Astrocyte of the cerebellum (primary cell): ENCODE results near the gene CLEC7A.

Experiments used
- DNase-seq: peaks from one replicate; pipeline ENCODE4 v3.0.0-alpha.2; 2011; ENCODE audit warnings: low read depth
- H3K4me3 ChIP-seq: 2 replicates; pipeline ENCODE4 v1.5.1; 2011; ENCODE audit warnings: mild to moderate bottlenecking, low read depth, low read length, moderate library complexity
- CTCF ChIP-seq: IDR thresholded peaks from 2 replicates; pipeline ENCODE4 v1.5.1; 2012; ENCODE audit warnings: low read length, low read depth, moderate library complexity, mild to moderate bottlenecking; ENCODE audit errors: missing control alignments
- in situ Hi-C: cut with HindIII; loops from 2 replicates; pipeline ENCODE4 v1.10.0; 2017; ENCODE audit warnings: low sequenced_read_pairs

The CLEC7A gene

GRCh38 chr12:10115890-10116289 lies 14.1 kb downstream of the CLEC7A start:
- no peak overlapping the region for H3K4me3 ChIP-seq
- in situ Hi-C loops: no loop called here
- no peak for TF ChIP-seq CTCF
- DNase-seq: no peak

DNA sequence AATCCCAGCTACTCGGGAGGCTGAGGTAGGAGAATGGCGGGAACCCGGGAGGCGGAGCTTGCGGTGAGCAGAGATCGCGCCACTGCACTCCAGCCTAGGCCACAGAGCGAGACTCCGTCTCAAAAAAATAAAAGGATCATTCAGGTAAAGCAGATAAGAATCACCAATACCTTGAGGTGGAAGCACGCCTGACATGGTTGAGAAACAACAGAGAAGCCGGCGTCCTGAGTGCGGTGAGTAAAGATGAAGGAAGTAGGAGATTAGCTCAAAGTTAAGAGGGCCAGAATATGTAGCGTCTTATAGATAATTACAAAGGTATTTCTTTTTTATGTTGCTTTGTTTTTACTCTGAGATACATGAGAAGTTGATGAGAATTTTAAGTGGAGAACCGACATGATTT lies 14.7 kb downstream of the CLEC7A start:
- in situ Hi-C loops: no loop called here
- no peak for DNase-seq
- H3K4me3 ChIP-seq: no peak overlapping the region
- no peak for TF ChIP-seq CTCF

DNA sequence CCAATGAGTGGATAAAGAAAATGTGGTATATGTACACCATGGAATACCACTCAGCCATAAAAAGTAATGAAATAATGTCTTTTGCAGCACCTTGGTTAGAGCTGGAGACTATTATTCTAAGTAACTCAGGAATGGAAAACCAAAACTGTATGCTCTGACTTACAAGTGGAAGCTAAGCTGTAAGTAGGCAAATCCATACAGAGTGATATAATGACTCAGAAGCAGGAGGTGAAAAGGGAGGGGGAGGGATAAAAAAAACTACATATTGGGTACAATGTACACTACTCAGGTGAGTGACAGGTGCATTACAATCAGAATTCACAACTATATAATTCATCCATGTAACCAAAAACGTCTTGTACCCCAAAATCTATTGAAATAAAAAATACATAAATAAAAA lies 16.1 kb downstream of the CLEC7A start:
- no peak for TF ChIP-seq CTCF
- no peak for DNase-seq
- H3K4me3 ChIP-seq: no peak overlapping the region
- in situ Hi-C loops: no loop called here

DNA sequence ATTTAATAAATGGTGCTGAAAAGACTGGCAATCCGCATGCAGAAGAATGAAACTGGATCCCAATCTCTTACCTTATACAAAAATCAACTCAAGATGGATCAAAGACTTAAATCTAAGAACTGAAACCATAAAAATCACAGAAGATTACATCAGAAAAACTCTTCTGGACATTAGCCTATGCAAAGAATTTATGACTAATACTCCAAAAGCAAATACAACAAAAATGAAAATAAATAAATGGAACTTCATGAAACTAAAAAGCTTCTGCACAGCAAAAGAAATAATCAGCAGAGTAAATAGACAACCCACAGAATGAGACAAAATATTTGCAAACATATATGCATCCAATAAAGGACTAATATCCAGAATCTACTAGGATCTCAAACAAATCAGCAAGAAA lies 16.9 kb downstream of the CLEC7A start:
- no peak for TF ChIP-seq CTCF
- in situ Hi-C loops: no loop called here
- no peak overlapping the region for H3K4me3 ChIP-seq
- DNase-seq: no peak

- no peak overlapping the region for H3K4me3 ChIP-seq
- in situ Hi-C loops: no loop called here
- TF ChIP-seq CTCF: no peak
- DNase-seq: no peak
Observed at GRCh38 chr12:10111451-10111850, 18.5 kb downstream of the CLEC7A start.

- no peak for TF ChIP-seq CTCF
- in situ Hi-C loops: no loop called here
- H3K4me3 ChIP-seq: no peak overlapping the region
- no peak for DNase-seq
Observed at GRCh38 chr12:10110256-10110844, 19.6 kb downstream of the CLEC7A start.

- no peak for TF ChIP-seq CTCF
- in situ Hi-C loops: no loop called here
- DNase-seq: no peak
- H3K4me3 ChIP-seq: no peak overlapping the region
Observed at GRCh38 chr12:10102322-10102721, 27.7 kb downstream of the CLEC7A start.
